Measurements from ENCODE around the gene ELMO1.

GRCh38 chr7:37104822-37105518 lies 343.7 kb downstream of the ELMO1 start:
- TF ChIP-seq POLR2A (IDR thresholded peaks at IDR 0.05; ENCODE audit: low read depth) (no peak), POLR2AphosphoS5 (IDR thresholded peaks at IDR 0.05) (no peak)
